C4-2B (cell line): ENCODE data around the gene DISP1.

Experiments
- ZFX ChIP-seq: fragments of 450-650 bp; IDR thresholded peaks from 2 replicates; pipeline ENCODE4 v1.6.1; 2017
- TF ChIP-seq, protein P1 (sequence below): fragments of 450-650 bp; conservative IDR thresholded peaks from 2 replicates; pipeline ENCODE4 v1.5.1; 2017; ENCODE audit warnings: mild to moderate bottlenecking

DNA sequence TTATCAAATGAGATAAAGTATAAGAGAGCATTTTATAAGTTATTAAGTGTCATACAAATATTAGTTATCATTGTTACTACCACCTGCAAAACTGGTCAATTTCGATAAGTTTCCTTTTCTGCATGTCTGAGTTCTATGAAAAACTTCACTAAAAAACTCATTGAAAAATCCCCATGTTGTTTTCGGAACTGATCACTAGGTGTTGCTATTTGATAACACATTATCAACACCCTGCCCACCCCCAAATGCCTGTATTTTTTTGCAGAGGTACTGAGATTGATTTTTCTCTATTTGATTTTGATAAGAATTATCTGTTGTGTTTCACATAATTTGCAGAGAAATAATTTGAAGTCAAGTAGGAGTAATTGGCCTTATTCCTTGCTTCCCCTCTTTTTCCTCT lies 22.1 kb upstream of the DISP1 start:
- TF ChIP-seq, protein P1, sequence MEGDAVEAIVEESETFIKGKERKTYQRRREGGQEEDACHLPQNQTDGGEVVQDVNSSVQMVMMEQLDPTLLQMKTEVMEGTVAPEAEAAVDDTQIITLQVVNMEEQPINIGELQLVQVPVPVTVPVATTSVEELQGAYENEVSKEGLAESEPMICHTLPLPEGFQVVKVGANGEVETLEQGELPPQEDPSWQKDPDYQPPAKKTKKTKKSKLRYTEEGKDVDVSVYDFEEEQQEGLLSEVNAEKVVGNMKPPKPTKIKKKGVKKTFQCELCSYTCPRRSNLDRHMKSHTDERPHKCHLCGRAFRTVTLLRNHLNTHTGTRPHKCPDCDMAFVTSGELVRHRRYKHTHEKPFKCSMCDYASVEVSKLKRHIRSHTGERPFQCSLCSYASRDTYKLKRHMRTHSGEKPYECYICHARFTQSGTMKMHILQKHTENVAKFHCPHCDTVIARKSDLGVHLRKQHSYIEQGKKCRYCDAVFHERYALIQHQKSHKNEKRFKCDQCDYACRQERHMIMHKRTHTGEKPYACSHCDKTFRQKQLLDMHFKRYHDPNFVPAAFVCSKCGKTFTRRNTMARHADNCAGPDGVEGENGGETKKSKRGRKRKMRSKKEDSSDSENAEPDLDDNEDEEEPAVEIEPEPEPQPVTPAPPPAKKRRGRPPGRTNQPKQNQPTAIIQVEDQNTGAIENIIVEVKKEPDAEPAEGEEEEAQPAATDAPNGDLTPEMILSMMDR, result peak; percentile 73
- TF ChIP-seq ZFX, result no peak
